Suppressor macrophage treated with lipopolysaccharide for 1 hour (primary cell): ENCODE data around the gene ZNF148.
"Not testable (repeated sequence)": the region's sequence is repeated elsewhere in the genome, so short reads cannot be mapped to it uniquely, and the experiment has no call there.

Experiments
- DNase-seq, 3 donors: peaks; one replicate each; pipeline ENCODE4 v3.0.0-alpha.2; 2020 to 2022

ZNF148 gene

GRCh38 chr3:125374996-125375941, at the start of gene ZNF148:
ZNF148 (minus strand) TSS chr3:125375325; CDS start chr3:125313640, 61,685 bp downstream.
- peak; percentile 91 to 94 (median 92) for DNase-seq

DNA sequence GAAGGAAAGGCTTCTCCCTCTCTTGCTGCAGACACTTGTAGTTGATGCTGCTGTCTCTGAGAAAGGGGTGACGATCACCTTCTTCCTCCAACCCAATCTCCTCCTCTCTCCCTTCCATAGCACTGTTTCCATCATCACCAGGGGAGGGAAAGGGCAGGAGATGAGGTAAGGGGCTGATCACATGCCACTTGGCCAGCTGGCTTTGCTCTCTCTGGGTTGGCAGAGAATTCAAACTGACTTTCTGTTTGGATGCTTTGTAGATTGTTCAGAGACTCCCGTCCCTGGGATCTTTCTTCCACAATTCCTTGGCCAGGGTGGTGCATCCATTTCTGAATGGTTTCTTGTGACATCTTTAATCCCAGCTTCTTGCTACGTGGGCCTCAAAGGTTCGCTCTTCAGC, 43.2 kb upstream of the ZNF148 start:
- no peak for DNase-seq

- DNase-seq = no peak
These were observed 41.1 kb upstream of the ZNF148 start for GRCh38 chr3:125416235-125416634.

- no peak for DNase-seq
These were observed 39.5 kb upstream of the ZNF148 start for GRCh38 chr3:125414669-125415068.

DNA sequence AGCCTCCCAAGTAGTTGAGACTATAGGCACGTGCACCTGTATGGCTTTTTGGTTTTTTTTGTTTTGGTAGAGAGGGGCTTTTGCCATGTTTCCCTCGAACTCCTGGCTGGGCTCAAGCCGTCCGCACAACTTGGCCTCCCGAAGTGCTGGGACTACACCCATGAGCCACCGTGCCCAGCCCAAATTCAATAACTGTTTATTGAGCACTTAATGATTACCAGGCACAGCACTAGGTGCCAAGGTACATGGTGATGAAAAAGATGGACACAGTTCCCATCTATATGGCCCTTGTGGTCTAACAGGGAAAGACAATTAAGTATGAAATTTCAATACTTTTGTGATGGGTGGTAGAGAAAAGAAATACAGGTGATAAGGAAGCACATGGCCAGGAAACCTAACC, 35.8 kb upstream of the ZNF148 start:
- no peak for DNase-seq

GRCh38 chr3:125406070-125406469, 30.9 kb upstream of the ZNF148 start:
- no peak for DNase-seq

DNA sequence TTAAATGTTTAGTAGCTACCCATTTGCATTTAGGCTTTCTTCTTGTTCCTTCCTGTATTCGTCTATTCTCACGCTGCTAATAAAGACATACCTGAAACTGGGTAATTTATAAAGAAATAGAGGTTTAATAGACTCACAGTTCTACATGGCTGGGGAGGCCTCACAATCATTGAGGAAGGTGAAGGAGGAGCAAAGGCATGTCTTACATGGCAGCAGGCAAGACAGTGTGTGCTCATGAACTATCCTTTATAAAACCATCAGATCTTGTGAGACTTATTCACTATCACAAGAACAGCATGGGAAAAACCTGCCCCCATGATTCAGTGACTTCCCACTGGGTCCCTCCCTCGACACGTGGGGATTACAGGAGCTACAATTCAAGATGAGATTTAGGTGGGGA, 30.4 kb upstream of the ZNF148 start:
- DNase-seq = not testable (repeated sequence)

DNA sequence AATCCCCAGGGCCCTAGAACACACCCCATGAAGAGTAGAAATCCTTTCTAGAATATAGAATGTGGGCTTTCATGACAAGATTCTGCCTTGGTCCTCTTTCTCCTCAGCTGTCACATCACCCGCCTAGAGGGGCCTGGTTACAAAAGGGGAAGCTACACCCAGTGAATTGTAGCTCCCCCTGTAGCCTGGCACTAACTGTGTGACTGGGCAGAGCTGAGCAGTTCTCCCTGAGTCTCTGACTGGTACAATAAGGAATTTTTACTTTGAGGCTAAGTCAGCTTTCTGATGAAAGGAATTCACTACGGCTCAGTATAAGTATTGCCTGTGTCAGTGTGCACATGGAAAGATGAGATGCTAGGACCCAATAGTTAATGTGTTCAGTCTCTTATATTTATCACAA, 28.7 kb upstream of the ZNF148 start:
- peak; percentile 16 to 30 (median 17) for DNase-seq

DNA sequence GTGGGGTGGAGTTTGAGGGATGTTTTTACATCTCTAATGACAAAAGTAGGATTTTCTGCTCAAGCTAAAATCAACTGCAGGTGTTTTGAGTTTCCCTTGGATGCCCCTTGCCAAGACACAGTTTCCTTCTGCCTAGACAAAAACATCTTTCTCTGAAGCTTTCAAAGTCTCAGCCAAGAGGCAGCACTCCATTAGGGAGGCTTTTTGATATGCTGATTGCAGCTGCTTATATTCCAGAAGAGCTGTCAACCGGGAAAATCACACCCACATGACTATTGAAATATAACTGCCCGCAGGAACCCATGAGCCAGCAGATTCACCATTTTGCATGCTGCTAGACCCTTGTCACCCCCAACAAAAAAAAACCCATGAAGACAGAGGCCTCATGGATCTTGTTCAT, 27.5 kb upstream of the ZNF148 start:
- no peak for DNase-seq

- no peak for DNase-seq
These were observed 26.3 kb upstream of the ZNF148 start for GRCh38 chr3:125401402-125401801.

DNA sequence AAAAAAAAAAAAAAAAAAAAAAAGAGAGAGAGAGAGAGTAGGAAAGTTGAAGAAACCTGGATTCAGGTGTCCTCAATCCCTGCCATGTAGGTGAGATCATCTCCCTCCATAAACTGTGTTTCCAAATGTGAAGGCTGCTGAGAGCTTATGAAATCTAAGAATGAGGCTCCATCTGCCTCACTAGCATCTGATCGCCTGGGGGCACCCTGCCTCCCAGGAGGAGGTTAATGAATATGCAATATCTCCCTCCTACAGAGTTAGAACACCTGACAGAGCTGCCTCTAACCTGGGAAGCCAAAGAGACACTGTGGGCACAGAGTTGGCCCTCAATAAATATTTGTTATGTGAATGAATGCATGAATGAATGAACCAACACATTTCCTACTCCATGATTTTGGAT, 23.8 kb upstream of the ZNF148 start:
- DNase-seq = no peak

DNA sequence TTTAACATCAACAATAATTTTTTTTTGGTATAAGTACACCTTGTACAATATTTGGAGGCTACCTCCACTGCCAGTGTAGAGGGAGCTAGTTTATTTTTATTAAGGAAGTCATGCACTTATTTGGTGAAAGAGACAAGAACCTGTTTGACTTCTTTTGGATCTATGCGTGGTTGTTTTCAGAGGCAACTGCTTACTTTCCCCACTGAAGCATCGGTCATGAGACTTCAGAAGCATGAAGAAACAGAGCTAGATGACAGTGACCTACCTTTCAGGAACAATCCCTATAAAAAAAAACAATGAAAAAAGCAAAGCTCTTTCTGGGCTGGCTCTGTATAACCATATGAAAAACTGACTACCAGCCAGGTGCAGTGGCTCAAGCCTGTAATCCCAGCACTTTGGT, 20.0 kb upstream of the ZNF148 start:
- no peak for DNase-seq

DNA sequence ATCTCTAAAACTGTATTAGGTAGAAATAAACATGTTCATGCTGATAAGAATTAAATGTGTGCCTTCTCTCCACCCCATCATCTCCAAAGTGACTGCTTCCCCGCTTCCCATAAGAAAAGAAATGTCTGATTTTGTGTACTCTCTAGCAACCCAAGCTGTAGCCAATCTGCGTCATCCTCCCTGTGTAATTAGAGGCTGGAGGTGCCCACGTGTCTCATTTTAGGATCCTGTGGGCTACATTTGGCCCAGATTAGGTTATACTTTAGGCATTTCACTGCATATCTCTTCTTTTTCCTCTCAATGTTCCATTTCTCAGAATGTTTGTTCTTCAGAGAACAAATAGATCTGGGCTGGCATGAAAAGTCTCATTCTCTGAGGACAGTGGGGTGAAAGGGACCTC, 19.3 kb upstream of the ZNF148 start:
- DNase-seq = no peak

- DNase-seq = no peak
These were observed 14.2 kb upstream of the ZNF148 start for GRCh38 chr3:125389282-125389681.

DNA sequence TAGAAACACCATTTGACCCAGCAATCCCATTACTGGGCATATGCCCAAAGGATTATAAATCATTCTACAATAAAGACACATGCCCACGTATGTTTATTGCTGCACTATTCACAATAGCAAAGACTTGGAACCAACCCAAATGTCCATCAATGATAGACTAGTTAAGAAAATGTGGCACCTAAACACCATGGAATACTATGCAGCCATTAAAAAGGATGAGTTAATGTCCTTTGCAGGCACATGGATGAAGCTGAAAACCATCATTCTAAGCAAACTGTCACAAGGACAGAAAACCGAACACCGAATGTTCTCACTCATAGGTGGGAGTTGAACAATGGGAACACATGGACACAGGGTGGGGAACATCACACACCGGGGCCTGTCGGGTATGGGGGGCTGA, 13.2 kb upstream of the ZNF148 start:
- DNase-seq = not testable (repeated sequence)

- DNase-seq = no peak
These were observed 11.7 kb upstream of the ZNF148 start for GRCh38 chr3:125386811-125387210.

DNA sequence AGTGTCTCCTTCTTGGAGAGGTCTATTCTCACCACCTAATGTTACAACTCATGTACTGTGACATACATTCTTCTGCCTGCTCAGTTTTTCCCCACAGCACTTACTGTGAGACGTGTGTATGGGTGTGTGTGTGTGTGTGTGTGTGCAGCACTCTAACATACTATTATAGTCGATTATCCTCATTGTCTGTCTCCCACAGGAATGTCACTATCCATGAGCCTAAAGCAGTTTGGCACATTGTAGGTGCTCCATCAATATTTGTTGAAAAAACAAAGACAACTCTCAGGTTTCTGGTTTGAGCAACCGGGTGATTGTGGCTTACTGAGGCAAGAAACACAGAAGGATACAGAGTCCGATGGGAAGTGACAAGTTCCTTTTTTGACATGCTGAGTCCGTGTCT, 8.6 kb upstream of the ZNF148 start:
- no peak for DNase-seq

DNA sequence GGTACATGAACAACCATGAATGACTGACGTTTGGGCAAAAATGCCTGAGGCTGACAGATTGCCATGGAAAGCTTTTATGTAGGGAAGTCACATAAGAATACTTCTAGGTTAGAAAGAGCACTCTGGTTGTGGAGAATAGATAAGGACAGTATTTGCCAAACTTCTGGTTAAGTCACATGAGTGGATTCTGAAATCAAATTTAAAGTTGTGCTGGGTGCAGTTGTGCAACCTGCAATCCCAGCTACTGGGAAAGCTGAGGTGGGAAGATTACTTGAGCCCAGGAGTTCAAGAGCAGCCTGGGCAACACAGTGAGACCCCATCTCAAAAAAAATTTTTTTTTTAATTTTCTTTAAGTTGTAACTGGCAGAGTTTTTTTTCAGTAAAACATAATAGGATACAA, 7.2 kb upstream of the ZNF148 start:
- DNase-seq = no peak

DNA sequence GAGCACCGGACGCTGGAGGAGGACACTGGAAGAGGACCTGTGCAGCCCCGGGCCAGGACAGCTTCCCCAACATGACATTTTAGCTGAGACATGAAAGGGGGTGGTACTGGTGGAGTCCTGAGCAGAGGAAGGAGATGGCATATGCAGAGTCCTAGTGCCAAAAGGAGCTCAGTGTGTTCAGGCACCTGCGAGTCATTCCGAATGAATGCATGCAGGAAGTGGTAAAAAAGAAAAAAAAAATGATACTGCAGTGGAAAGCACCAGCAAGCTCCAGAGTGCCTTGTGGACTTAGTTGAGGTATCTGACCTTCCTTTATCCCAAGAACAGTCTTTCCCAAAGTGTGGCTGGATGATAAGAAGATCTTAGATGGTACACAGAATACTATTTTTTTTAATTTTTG, 6.6 kb upstream of the ZNF148 start:
- no peak for DNase-seq

DNA sequence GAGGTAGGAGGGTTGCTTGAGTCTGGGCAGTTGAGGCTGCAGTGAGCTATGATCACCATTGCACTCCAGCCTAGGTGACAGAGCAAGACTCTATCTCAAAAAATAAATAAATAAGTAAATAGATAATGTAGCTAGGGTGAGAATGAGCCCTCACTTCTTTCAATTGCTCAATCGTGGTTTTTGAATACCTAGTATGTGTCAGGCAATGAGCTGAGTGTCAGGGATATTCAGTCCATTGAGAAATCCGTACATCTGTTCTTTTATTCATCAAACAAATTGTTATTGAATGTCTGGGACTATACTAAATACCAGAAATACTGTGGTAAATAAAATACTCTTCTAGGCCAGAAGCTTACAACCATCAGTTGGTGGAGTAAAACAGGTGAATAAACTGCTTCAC, 6.2 kb upstream of the ZNF148 start:
- DNase-seq = no peak

DNA sequence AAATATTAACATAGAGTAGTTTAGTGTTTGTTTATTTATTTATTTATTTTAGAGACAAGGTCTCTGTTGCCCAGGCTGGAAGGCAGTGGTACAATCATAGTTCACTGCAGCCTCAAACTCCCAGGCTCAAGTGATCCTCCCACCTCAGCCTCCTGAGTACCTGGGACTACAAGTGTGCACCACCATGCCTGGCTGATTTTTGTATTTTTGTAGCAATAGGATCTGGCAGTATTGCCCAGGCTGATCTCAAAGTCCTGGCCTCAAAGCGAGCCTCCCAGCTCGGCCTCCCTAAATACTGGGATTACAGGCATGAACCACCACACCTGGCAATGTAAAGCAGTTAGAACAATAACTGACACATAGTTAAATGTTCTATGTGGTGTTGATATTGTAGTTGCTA, 4.4 kb upstream of the ZNF148 start:
- no peak for DNase-seq

DNA sequence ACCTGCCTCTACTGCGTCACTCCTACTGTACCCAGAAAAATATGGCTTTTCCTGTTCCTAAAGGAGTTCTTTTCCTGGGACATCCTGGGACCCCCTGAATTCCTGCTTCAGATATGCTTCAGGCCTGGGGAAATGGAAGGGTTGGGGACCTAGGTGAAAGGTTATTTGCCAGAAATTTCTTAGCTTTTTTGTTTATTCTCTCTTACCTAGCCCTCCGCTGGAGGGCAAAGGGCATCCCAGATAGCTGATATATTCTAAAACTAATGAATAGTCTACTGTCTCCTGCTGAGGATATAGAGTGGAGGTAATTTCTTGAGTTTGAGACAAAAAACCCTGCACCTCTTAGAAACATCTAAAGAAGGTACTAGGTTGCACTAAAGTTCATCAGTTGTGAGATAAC, 3.6 kb upstream of the ZNF148 start:
- DNase-seq = no peak

- no peak for DNase-seq
These were observed 990 bp upstream of the ZNF148 start for GRCh38 chr3:125375950-125376679.

DNA sequence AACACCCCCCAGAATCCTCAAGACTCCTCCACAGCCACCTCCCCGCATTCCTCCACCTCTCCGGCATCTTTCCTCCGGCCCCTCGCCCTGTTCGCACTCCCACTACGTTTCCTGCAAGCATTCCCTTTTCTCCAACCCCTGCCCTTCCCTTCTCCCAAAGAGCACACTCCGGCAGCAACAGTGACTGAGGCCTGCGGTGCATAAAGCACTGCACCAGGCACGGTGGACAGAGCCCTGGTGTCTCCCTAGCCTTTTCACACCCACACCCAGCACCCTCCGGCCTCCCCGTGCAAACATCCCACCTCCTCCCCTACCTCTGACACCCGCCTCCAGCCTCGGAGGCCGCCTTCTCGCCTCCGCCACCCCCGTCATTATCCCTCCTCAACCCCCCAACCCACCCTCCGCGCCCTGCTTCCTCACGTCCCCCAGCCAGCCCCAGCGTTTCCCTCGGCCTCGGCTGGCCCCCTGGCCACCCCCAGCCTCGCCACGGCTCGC, 577 bp downstream of the ZNF148 start:
- peak in 2 of 3 donors; percentile 24 to 41 for DNase-seq
